AG09319 (cell line): ENCODE measurements around the gene RNF103.

Experiments used
- DNase-seq: peaks from one replicate; pipeline ENCODE4 v3.0.0-alpha.2; 2010; ENCODE audit warnings: low read depth; ENCODE audit errors: extremely low read depth
- CTCF ChIP-seq: IDR thresholded peaks from 2 replicates; pipeline ENCODE4 v1.5.1; 2011; ENCODE audit warnings: low read depth, mild to moderate bottlenecking, inconsistent platforms, low read length, moderate library complexity

RNF103 gene

GRCh38 chr2:86624267-86624547 lies 542 bp upstream of the RNF103 start:
- no peak for TF ChIP-seq CTCF
- DNase-seq = no peak

- no peak for DNase-seq
- no peak for TF ChIP-seq CTCF
These were observed 597 bp downstream of the RNF103 start for GRCh38 chr2:86623043-86623493.

GRCh38 chr2:86622519-86623042 lies 1.1 kb downstream of the RNF103 start:
- no peak for TF ChIP-seq CTCF
- DNase-seq = no peak

GRCh38 chr2:86621280-86621943 lies 2.3 kb downstream of the RNF103 start:
- no peak for TF ChIP-seq CTCF
- DNase-seq = no peak

GRCh38 chr2:86617738-86618137 lies 5.9 kb downstream of the RNF103 start:
- TF ChIP-seq CTCF = no peak
- DNase-seq = no peak

- no peak for DNase-seq
- no peak for TF ChIP-seq CTCF
These were observed 6.5 kb downstream of the RNF103 start for GRCh38 chr2:86617153-86617552.

GRCh38 chr2:86616502-86616901 lies 7.2 kb downstream of the RNF103 start:
- TF ChIP-seq CTCF = no peak
- DNase-seq = no peak
